Measurements from ENCODE around the gene SH3PXD2A. TPM values are rescaled to one million over a fixed set of nuclear protein-coding genes. Genes with fewer than 3 reads are reported as not detected.
A peak's percentile ranks its signal among the peaks of the same experiment; 100 is the strongest.

Gene SH3PXD2A
- total and polyA plus RNA-seq, 2 of the 4 experiments (the other 2 are of a cell fraction) = 6.3 to 23.0 TPM

DNA sequence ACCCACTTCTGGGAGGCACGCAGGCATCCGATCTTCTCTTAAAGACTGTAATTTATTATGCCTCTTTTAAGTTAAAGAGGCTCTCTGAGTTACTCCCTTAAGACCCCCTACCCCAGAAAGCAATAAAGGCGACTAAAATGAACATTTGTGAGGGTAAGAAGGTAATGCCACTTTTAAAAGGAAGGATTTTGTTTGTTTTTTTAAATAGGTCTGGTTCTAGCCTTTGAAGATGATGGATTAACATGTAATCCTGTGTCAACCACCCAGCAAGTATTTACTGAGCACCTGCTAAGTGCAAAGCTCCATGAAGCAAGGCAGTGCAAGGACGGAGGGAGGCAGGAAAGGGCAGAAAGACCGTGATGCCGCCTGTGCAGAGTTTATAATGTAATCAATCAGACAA is 26.1 kb downstream of the SH3PXD2A start:
- in situ Hi-C loops (cut with MboI; ENCODE audit: low sequenced_read_pairs) = no loop called here
- Histone ChIP-seq H2BK5ac (ENCODE audit: low read depth, low read length, poor library complexity, severe bottlenecking) (no peak overlapping the region), H3K9ac (ENCODE audit: low read depth, low read length) (no peak overlapping the region)

More for the DNA sequence above, 26.1 kb downstream of the SH3PXD2A start:
- no peak overlapping the region for H2BK20ac ChIP-seq (ENCODE audit: low read depth, low read length)
- no peaks in the 10 kb centered on the region for H3K9me3 ChIP-seq (ENCODE audit: control insufficient read depth, insufficient read depth, low read length)
- H4K91ac ChIP-seq (ENCODE audit: insufficient read depth, low read depth, low read length) = no peak overlapping the region
- no peak overlapping the region for H3K4me2 ChIP-seq (ENCODE audit: low read depth, low read length)
- H3K27me3 ChIP-seq (ENCODE audit: control insufficient read depth, insufficient read depth, low read length) = no peaks in the 10 kb centered on the region
- no CpG with 5 or more reads among the region's 6 CpGs for WGBS, 2 experiments (ENCODE audit: extremely low coverage in 2 of 2, insufficient read length in 1 of 2)
- H3K27ac ChIP-seq (ENCODE audit: insufficient read depth, low read length) = no peak overlapping the region
- peaks cover 15 to 36% of the 10 kb centered on the region in 2 experiments for H3K79me1 ChIP-seq (ENCODE audit: low read depth in 1 of 2, low read length in 2 of 2)
- H4K20me1 ChIP-seq (ENCODE audit: insufficient read depth, low read length) = peaks cover 3% of the 10 kb centered on the region; the same call in 1 of the 2 replicates
- no peaks in the 10 kb centered on the region for H3K36me3 ChIP-seq (ENCODE audit: control insufficient read depth, insufficient read depth, low read length)
- 0 out of 2 replicates have a peak overlapping the region, but pooled peaks have one; percentile 20 for H3K23ac ChIP-seq (ENCODE audit: low read depth, low read length)
- POLR2A ChIA-PET (ENCODE audit: unreplicated experiment) = no interaction called here
- intact Hi-C loops (cut with micrococcal nuclease) = no loop called here
- H2BK15ac ChIP-seq (ENCODE audit: low read depth, low read length) = no peak overlapping the region
- no peak overlapping the region for H3K14ac ChIP-seq (replicated peaks; ENCODE audit: low read depth, low read length)
- H4K5ac ChIP-seq (ENCODE audit: low read depth, low read length) = no peak overlapping the region
- no peak overlapping the region for H2BK120ac ChIP-seq (ENCODE audit: low read depth, low read length)
- no peak overlapping the region for H2AFZ ChIP-seq (replicated peaks; ENCODE audit: low read length, poor library complexity)
- H3K4ac ChIP-seq (ENCODE audit: low read depth, low read length) = no peak overlapping the region
- ATAC-seq (ENCODE audit: low read depth) (no peak), DNase-seq (no peak)
- H3K9me1 ChIP-seq (ENCODE audit: insufficient read depth, low read length) = peaks cover 7% of the 10 kb centered on the region; the same call in 1 of the 2 replicates
- TF ChIP-seq MXI1 (IDR thresholded peaks at IDR 0.05; ENCODE audit: borderline replicate concordance, low read depth, low read length) = no peak
- no peak for TF ChIP-seq RFX5 (IDR thresholded peaks at IDR 0.05; ENCODE audit: low read depth, low read length)
- TF ChIP-seq, protein P1, sequence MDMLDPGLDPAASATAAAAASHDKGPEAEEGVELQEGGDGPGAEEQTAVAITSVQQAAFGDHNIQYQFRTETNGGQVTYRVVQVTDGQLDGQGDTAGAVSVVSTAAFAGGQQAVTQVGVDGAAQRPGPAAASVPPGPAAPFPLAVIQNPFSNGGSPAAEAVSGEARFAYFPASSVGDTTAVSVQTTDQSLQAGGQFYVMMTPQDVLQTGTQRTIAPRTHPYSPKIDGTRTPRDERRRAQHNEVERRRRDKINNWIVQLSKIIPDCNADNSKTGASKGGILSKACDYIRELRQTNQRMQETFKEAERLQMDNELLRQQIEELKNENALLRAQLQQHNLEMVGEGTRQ (IDR thresholded peaks at IDR 0.05; ENCODE audit: low read depth, low read length) = no peak
- no peak for TF ChIP-seq CHD1 (IDR thresholded peaks at IDR 0.05; ENCODE audit: low read depth, low read length)
- no peak for TF ChIP-seq RAD21 (IDR thresholded peaks at IDR 0.05; ENCODE audit: low read length)
- TF ChIP-seq FOS (IDR thresholded peaks at IDR 0.05; ENCODE audit: low read depth, low read length) = no peak
- TF ChIP-seq, protein P2, sequence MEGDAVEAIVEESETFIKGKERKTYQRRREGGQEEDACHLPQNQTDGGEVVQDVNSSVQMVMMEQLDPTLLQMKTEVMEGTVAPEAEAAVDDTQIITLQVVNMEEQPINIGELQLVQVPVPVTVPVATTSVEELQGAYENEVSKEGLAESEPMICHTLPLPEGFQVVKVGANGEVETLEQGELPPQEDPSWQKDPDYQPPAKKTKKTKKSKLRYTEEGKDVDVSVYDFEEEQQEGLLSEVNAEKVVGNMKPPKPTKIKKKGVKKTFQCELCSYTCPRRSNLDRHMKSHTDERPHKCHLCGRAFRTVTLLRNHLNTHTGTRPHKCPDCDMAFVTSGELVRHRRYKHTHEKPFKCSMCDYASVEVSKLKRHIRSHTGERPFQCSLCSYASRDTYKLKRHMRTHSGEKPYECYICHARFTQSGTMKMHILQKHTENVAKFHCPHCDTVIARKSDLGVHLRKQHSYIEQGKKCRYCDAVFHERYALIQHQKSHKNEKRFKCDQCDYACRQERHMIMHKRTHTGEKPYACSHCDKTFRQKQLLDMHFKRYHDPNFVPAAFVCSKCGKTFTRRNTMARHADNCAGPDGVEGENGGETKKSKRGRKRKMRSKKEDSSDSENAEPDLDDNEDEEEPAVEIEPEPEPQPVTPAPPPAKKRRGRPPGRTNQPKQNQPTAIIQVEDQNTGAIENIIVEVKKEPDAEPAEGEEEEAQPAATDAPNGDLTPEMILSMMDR (conservative IDR thresholded peaks at IDR 0.05; ENCODE audit: low read depth, low read length) = no peak
- no peak overlapping the region for H3K56ac ChIP-seq (ENCODE audit: extremely low read depth, insufficient read depth, low read length)
- dilution Hi-C loops (cut with HindIII; ENCODE audit: low sequenced_read_pairs, unreplicated experiment) = no loop called here
- peaks cover 19% of the 10 kb centered on the region for H3K4me1 ChIP-seq (ENCODE audit: control insufficient read depth, insufficient read depth, low read length)
- CTCF ChIA-PET = no interaction called here
- no peak overlapping the region for H3K18ac ChIP-seq (ENCODE audit: low read depth, low read length)
- BruUV-seq (replicated peaks) = no TSS peak
- no peak overlapping the region for H4K8ac ChIP-seq (ENCODE audit: low read depth in 2 of 2, low read length in 2 of 2)
- no peak overlapping the region for H3K4me3 ChIP-seq (ENCODE audit: insufficient read depth, low read depth, low read length)
- H2AK5ac ChIP-seq (ENCODE audit: low read depth, low read length) = no peak overlapping the region
- H2AK9ac ChIP-seq (replicated peaks; ENCODE audit: low read depth, low read length, poor library complexity) = no peak overlapping the region
